Activated T-helper 1 cell treated with anti-CD3 and anti-CD28 coated beads, Interleukin-12 subunit alpha, Interleukin-12 subunit beta, Interleukin-2, Interleukin-4 antibody, amounts not matched to agents 30 ng/mL and 10 ng/mL and 1 ng/mL, durations not matched to agents 14 hours and 24 hours and 36 hours (primary cell): ENCODE results near the gene FOCAD. TPM values are rescaled to one million over a fixed set of nuclear protein-coding genes. Genes with fewer than 3 reads are reported as not detected.
"Not testable (repeated sequence)": the region's sequence is repeated elsewhere in the genome, so short reads cannot be mapped to it uniquely, and the experiment has no call there.

ENCODE experiments used
- DNase-seq: peaks from one replicate; pipeline ENCODE4 v3.0.0; 2021; ENCODE audit warnings: low spot score
- H3K27ac Mint-ChIP-seq: one replicate; pipeline ENCODE4 v1.8.0; 2021; ENCODE audit warnings: mild to moderate bottlenecking, mixed read lengths
- H3K27me3 Mint-ChIP-seq: one replicate; pipeline ENCODE4 v1.8.0; 2022; ENCODE audit warnings: mild to moderate bottlenecking, moderate library complexity, mixed read lengths; ENCODE audit not compliant: insufficient read depth
- H3K36me3 Mint-ChIP-seq: one replicate; pipeline ENCODE4 v1.8.0; 2021; ENCODE audit warnings: low read depth, mixed read lengths
- H3K4me1 Mint-ChIP-seq: one replicate; pipeline ENCODE4 v1.8.0; 2021; ENCODE audit warnings: low read depth, mixed read lengths
- H3K4me3 Mint-ChIP-seq: one replicate; pipeline ENCODE4 v1.8.0; 2021; ENCODE audit warnings: mild to moderate bottlenecking, moderate library complexity, mixed read lengths
- H3K9me3 Mint-ChIP-seq: one replicate; pipeline ENCODE4 v1.8.0; 2021; ENCODE audit warnings: mixed read lengths
- intact Hi-C: fragments of 100-400 bp; cut with micrococcal nuclease; formaldehyde crosslinking; loops from one replicate; pipeline ENCODE4 v1.15.1; 2024
- total RNA-seq: library from RNA; stranded (reverse); gene quantifications from 2 replicates; pipeline ENCODE4 v1.2.3, GENCODE V29; 2022

Gene FOCAD
- total RNA-seq, 1 donor from 2014 or later, result 31.2 TPM

- H3K4me1 Mint-ChIP-seq, H3K9me3 Mint-ChIP-seq: not testable (repeated sequence)
Observed at GRCh38 chr9:20658246-20658667, 25.8 kb upstream of the FOCAD start.

GRCh38 chr9:20658677-20659473, 25.2 kb upstream of the FOCAD start:
- Mint-ChIP-seq H3K4me1 (no peaks in the 10 kb centered on the region), H3K36me3 (no peaks in the 10 kb centered on the region), H3K4me3 (no peak overlapping the region), H3K27ac (peak overlapping the region; percentile 71), H3K27me3 (peaks cover 3% of the 10 kb centered on the region), H3K9me3 (no peaks in the 10 kb centered on the region)
- DNase-seq, result no peak
- intact Hi-C loops, result loop anchor here (2.0 kb wide), 1 partner anchor 24 kb away; no protein-coding TSS in a partner anchor

More at GRCh38 chr9:20658246-20658667, 25.8 kb upstream of the FOCAD start:
- intact Hi-C loops, result loop anchor here (2.0 kb wide), 1 partner anchor 25 kb away; no protein-coding TSS in a partner anchor
- not testable (repeated sequence) for H3K36me3 Mint-ChIP-seq, H3K4me3 Mint-ChIP-seq, H3K27me3 Mint-ChIP-seq
- peak; percentile 30 for DNase-seq
- H3K27ac Mint-ChIP-seq, result peak overlapping the region; percentile 71

- Mint-ChIP-seq H3K36me3 (no peaks in the 10 kb centered on the region), H3K4me3 (no peak overlapping the region), H3K9me3 (no peaks in the 10 kb centered on the region), H3K4me1 (no peaks in the 10 kb centered on the region), H3K27ac (no peak overlapping the region), H3K27me3 (peaks cover 3% of the 10 kb centered on the region)
- DNase-seq, result no peak
- intact Hi-C loops, result loop anchor here (2.0 kb wide), 1 partner anchor 23 kb away; no protein-coding TSS in a partner anchor
Observed at GRCh38 chr9:20659474-20659967, 24.5 kb upstream of the FOCAD start.

GRCh38 chr9:20662156-20662555, 21.9 kb upstream of the FOCAD start:
- no peak for DNase-seq
- Mint-ChIP-seq H3K9me3 (no peaks in the 10 kb centered on the region), H3K27me3 (peaks cover 9% of the 10 kb centered on the region), H3K36me3 (no peaks in the 10 kb centered on the region), H3K4me3 (no peak overlapping the region), H3K27ac (no peak overlapping the region), H3K4me1 (no peaks in the 10 kb centered on the region)
- intact Hi-C loops, result no loop called here

- H3K4me1 Mint-ChIP-seq, result no peaks in the 10 kb centered on the region
- H3K4me3 Mint-ChIP-seq, result no peak overlapping the region
- H3K27ac Mint-ChIP-seq, result no peak overlapping the region
- no peaks in the 10 kb centered on the region for H3K36me3 Mint-ChIP-seq
- H3K9me3 Mint-ChIP-seq, result no peaks in the 10 kb centered on the region
- intact Hi-C loops, result no loop called here
- H3K27me3 Mint-ChIP-seq, result peaks cover 12% of the 10 kb centered on the region
- no peak for DNase-seq
Observed at GRCh38 chr9:20663133-20663532, 20.9 kb upstream of the FOCAD start.

- Mint-ChIP-seq H3K4me3 (no peak overlapping the region), H3K36me3 (no peaks in the 10 kb centered on the region), H3K27ac (no peak overlapping the region), H3K9me3 (no peaks in the 10 kb centered on the region), H3K4me1 (no peaks in the 10 kb centered on the region), H3K27me3 (peaks cover 12% of the 10 kb centered on the region)
- DNase-seq, result no peak
- intact Hi-C loops, result no loop called here
Observed at GRCh38 chr9:20664501-20664900, 19.6 kb upstream of the FOCAD start.

GRCh38 chr9:20670395-20670794, 13.7 kb upstream of the FOCAD start:
- intact Hi-C loops, result no loop called here
- no peak for DNase-seq
- Mint-ChIP-seq H3K4me1 (no peaks in the 10 kb centered on the region), H3K27ac (no peak overlapping the region), H3K36me3 (peaks cover 4% of the 10 kb centered on the region), H3K4me3 (no peak overlapping the region), H3K27me3 (peaks cover 6% of the 10 kb centered on the region), H3K9me3 (no peaks in the 10 kb centered on the region)

- H3K36me3 Mint-ChIP-seq, result peaks cover 6% of the 10 kb centered on the region
- DNase-seq, result no peak
- no peaks in the 10 kb centered on the region for H3K9me3 Mint-ChIP-seq
- no peak overlapping the region for H3K27ac Mint-ChIP-seq
- intact Hi-C loops, result no loop called here
- H3K27me3 Mint-ChIP-seq, result peaks cover 4% of the 10 kb centered on the region
- H3K4me1 Mint-ChIP-seq, result no peaks in the 10 kb centered on the region
- no peak overlapping the region for H3K4me3 Mint-ChIP-seq
Observed at GRCh38 chr9:20671635-20672034, 12.4 kb upstream of the FOCAD start.

GRCh38 chr9:20673537-20673936, 10.5 kb upstream of the FOCAD start:
- H3K4me3 Mint-ChIP-seq, H3K36me3 Mint-ChIP-seq, H3K9me3 Mint-ChIP-seq, H3K27me3 Mint-ChIP-seq, DNase-seq, H3K4me1 Mint-ChIP-seq, intact Hi-C loops, H3K27ac Mint-ChIP-seq: not testable (repeated sequence)

- no peaks in the 10 kb centered on the region for H3K36me3 Mint-ChIP-seq
- no peak overlapping the region for H3K27ac Mint-ChIP-seq
- H3K27me3 Mint-ChIP-seq, result no peaks in the 10 kb centered on the region
- no peaks in the 10 kb centered on the region for H3K9me3 Mint-ChIP-seq
- intact Hi-C loops, result loop anchor here (5.0 to 10.0 kb wide), 3 partner anchors 39 to 653 kb away; partner anchors contain the start of gene KLHL9
- DNase-seq, result no peak
- no peak overlapping the region for H3K4me3 Mint-ChIP-seq
- peaks cover 35% of the 10 kb centered on the region for H3K4me1 Mint-ChIP-seq
Observed at GRCh38 chr9:20681467-20681866, 2.6 kb upstream of the FOCAD start.

GRCh38 chr9:20683351-20684034, 566 bp upstream of the FOCAD start:
- H3K27me3 Mint-ChIP-seq, result no peaks in the 10 kb centered on the region
- H3K36me3 Mint-ChIP-seq, result no peaks in the 10 kb centered on the region
- peak overlapping the region; percentile 89 for H3K4me3 Mint-ChIP-seq
- H3K4me1 Mint-ChIP-seq, result peaks cover 40% of the 10 kb centered on the region
- DNase-seq, result peak; percentile 19
- intact Hi-C loops, result loop anchor here (1.0 to 10.0 kb wide), 12 partner anchors 25 to 1451 kb away; partner anchors contain the start of genes HACD4, KLHL9 and MLLT3
- no peaks in the 10 kb centered on the region for H3K9me3 Mint-ChIP-seq
- H3K27ac Mint-ChIP-seq, result peak overlapping the region; percentile 71

GRCh38 chr9:20684875-20685696, 1.0 kb downstream of the FOCAD start:
- intact Hi-C loops, result loop anchor here (1.0 to 10.0 kb wide), 13 partner anchors 9 to 1452 kb away; partner anchors contain the start of genes KLHL9 and MLLT3
- Mint-ChIP-seq H3K4me1 (peaks cover 29% of the 10 kb centered on the region), H3K4me3 (peak overlapping the region; percentile 89), H3K36me3 (no peaks in the 10 kb centered on the region), H3K9me3 (no peaks in the 10 kb centered on the region), H3K27me3 (no peaks in the 10 kb centered on the region), H3K27ac (peak overlapping the region; percentile 79)
- no peak for DNase-seq
